RWPE1 (cell line): ENCODE data around the gene SLC1A2.

Experiments used
- CTCF ChIA-PET: fragments of 350-600 bp; sonication (Branson Sonifier 250); formaldehyde crosslinking; extraction: SDS; loops from one replicate; lab custom pipeline; 2021; lab: Yijun Ruan, JAX
- POLR2A ChIA-PET: fragments of 400-600 bp; formaldehyde crosslinking; extraction: SDS; loops from one replicate; lab custom pipeline; 2020; ENCODE audit warnings: antibody characterized with exemption; ENCODE audit not compliant: low non-redundant PET; lab: Yijun Ruan, JAX
- DNase-seq: peaks from one replicate; pipeline ENCODE4 v3.0.0; 2012; ENCODE audit warnings: low spot score
- H3K27ac ChIP-seq: fragments of 450-650 bp; 2 replicates; pipeline ENCODE4 v1.5.1; 2017
- CTCF ChIP-seq: fragments of 450-650 bp; conservative IDR thresholded peaks from 2 replicates; pipeline ENCODE4 v1.5.1; 2017; ENCODE audit warnings: low read depth, mild to moderate bottlenecking

The SLC1A2 gene

GRCh38 chr11:35332524-35332923, 86.8 kb downstream of the SLC1A2 start:
- ChIA-PET CTCF (interaction anchor here (0.6 kb wide), 1 partner anchor 181 kb away, joined by 3 read pairs; no protein-coding TSS in a partner anchor), POLR2A (no interaction called here)
- no peak for TF ChIP-seq CTCF
- H3K27ac ChIP-seq, result no peak overlapping the region
- DNase-seq, result no peak

DNA sequence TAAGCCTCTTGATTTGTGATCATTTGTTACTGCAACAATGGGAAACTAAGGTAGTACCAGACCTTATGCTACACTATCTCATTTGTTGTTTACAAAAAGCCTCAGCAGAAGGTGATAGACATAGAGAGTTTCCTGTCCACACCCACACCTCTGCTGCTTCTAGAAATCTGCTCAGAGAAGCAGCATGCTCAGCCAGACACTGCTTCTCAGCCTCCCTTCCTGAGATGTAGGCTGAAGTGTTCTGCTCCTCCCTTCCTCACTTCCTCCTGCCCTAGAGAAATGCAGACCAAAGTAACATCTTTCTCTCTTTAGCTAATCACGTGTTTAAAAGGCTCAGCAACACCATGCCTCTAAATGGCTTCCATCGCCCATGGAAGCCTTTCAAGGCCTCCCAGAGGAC, 88.4 kb downstream of the SLC1A2 start:
- no peak for DNase-seq
- ChIA-PET POLR2A (no interaction called here), CTCF (no interaction called here)
- no peak overlapping the region for H3K27ac ChIP-seq
- TF ChIP-seq CTCF, result no peak

DNA sequence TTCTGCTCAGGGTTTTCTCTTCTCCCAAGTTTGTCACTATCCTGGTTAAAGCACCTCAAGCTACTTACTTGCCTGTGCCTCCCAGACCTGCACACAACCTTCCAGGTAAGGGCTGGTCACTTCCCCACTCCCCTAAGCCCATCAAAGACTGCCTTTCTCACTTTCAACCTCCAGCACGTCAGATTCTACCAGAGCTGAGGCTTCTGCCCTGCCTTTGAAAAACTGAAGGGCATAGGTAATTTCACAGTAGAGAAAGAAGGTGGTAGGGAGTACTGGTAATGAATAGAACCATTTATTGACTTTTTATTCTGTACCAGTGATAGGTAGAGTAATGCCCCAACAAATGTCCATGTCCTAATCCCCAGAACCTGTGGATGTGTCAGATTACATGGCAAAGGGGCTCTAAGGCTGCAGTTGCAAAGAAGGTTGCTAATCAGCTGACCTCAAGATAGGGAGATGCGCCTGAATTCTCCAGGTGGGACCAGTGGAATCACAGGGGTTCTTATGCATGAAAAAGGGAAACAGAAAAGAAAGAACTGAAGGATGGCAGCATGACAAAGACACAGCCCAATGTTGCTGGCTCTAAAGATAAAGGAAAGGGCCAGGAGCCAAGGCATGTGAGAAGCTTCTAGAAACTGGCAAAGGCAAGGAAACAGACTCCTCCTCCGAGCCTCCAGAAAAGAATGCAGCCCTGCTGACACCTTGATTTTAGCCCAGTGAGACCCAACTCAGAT, 89.0 kb downstream of the SLC1A2 start:
- ChIA-PET CTCF (interaction anchor here (0.7 kb wide), 1 partner anchor 13 kb away, joined by 5 read pairs; no protein-coding TSS in a partner anchor), POLR2A (no interaction called here)
- DNase-seq, result no peak
- no peak overlapping the region for H3K27ac ChIP-seq
- TF ChIP-seq CTCF, result no peak

DNA sequence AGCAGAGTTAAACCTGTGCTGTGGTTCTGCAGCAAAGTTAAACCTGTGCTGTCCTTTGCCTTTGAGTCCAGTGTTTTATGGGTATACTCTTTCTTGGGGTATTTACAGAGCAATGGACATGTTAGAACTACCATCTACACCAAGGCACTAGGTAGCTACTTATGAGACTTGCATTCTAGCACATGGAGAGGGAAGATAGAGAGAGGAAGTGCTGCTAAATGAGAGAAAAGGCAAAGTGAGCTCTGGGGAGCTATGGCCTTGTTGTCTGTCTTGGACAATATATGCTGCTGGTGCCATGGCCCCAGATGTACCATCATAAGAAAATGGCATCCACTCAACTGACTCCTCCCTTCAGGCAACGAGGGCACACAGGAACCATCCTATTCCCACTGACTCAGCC, 91.5 kb downstream of the SLC1A2 start:
- H3K27ac ChIP-seq, result no peak overlapping the region
- no peak for TF ChIP-seq CTCF
- ChIA-PET POLR2A (no interaction called here), CTCF (no interaction called here)
- no peak for DNase-seq

DNA sequence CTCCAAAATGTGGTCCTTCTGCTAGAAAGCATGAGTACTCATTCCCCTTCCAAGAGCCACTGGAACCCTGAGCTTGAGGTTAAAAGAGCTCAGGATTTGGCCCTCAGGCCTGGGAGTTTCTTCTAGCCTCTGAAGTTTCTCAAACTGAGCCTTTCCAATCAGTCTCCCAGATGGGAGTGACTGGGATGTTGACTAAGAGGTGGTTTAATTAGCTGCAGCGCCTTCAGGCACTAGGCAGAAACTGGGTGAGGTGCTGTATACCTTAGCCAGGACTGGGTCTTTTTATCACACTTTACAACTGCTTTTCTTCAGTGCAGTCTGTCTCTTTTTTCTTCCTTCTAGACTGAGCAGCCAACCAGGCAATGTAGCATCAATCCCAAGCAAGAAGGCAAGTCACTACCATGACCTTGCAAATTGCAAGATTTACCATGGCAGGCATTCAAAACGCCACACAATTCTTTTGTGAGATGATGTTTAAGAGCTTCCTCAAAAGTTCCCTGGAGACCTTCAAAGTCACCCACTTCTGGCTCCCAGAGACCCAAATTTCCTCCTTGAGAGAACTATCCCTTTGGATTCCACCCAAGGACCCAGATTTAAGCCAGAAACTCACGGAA, 93.0 kb downstream of the SLC1A2 start:
- no peak overlapping the region for H3K27ac ChIP-seq
- POLR2A ChIA-PET, result no interaction called here
- peak; percentile 20 for DNase-seq
- CTCF ChIA-PET, result no interaction called here
- TF ChIP-seq CTCF, result no peak

- TF ChIP-seq CTCF, result no peak
- no peak overlapping the region for H3K27ac ChIP-seq
- ChIA-PET POLR2A (no interaction called here), CTCF (no interaction called here)
- DNase-seq, result no peak
Observed at GRCh38 chr11:35324981-35325380, 94.4 kb downstream of the SLC1A2 start.
